HG03442 (cell line): ENCODE data around the gene LHPP.

Experiments used
- ATAC-seq: cut with Tn5 transposase; IDR thresholded peaks from one replicate; pipeline ENCODE4 v1.9.1; 2021; ENCODE audit warnings: mild to moderate bottlenecking, moderate library complexity; ENCODE audit not compliant: unreplicated experiment

Gene LHPP

GRCh38 chr10:124495162-124495561, 33.5 kb downstream of the LHPP start:
- ATAC-seq = no peak

- no peak for ATAC-seq
These were observed 34.1 kb downstream of the LHPP start for GRCh38 chr10:124495725-124496124.

- no peak for ATAC-seq
These were observed 34.5 kb downstream of the LHPP start for GRCh38 chr10:124496150-124496549.

GRCh38 chr10:124496620-124497019, 35.0 kb downstream of the LHPP start:
- ATAC-seq = no peak

GRCh38 chr10:124497196-124497881, 35.7 kb downstream of the LHPP start:
- ATAC-seq = no peak

- no peak for ATAC-seq
These were observed 36.4 kb downstream of the LHPP start for GRCh38 chr10:124498056-124498455.

- no peak for ATAC-seq
These were observed 39.1 kb downstream of the LHPP start for GRCh38 chr10:124500757-124501156.

GRCh38 chr10:124504711-124505110, 43.1 kb downstream of the LHPP start:
- ATAC-seq = no peak

- ATAC-seq = no peak
These were observed 43.7 kb downstream of the LHPP start for GRCh38 chr10:124505279-124505678.

- no peak for ATAC-seq
These were observed 46.5 kb downstream of the LHPP start for GRCh38 chr10:124508070-124508667.

- ATAC-seq = no peak
These were observed 47.4 kb downstream of the LHPP start for GRCh38 chr10:124508907-124509454.

GRCh38 chr10:124509880-124510632, 48.4 kb downstream of the LHPP start:
- ATAC-seq = no peak

- no peak for ATAC-seq
These were observed 49.1 kb downstream of the LHPP start for GRCh38 chr10:124510759-124511158.

GRCh38 chr10:124511205-124512039, 49.8 kb downstream of the LHPP start:
- no peak for ATAC-seq

- no peak for ATAC-seq
These were observed 50.4 kb downstream of the LHPP start for GRCh38 chr10:124512040-124512428.

GRCh38 chr10:124512600-124512999, 51.0 kb downstream of the LHPP start:
- no peak for ATAC-seq

GRCh38 chr10:124515244-124515970, 53.8 kb downstream of the LHPP start:
- ATAC-seq = no peak

- ATAC-seq = no peak
These were observed 54.6 kb downstream of the LHPP start for GRCh38 chr10:124516181-124516580.

- no peak for ATAC-seq
These were observed 55.2 kb downstream of the LHPP start for GRCh38 chr10:124516746-124517397.

- ATAC-seq = no peak
These were observed 55.8 kb downstream of the LHPP start for GRCh38 chr10:124517461-124517860.
